ENCODE measurements around the gene SNX9.
"Not testable (repeated sequence)": the region's sequence is repeated elsewhere in the genome, so short reads cannot be mapped to it uniquely, and the experiment has no call there.

The SNX9 gene

DNA sequence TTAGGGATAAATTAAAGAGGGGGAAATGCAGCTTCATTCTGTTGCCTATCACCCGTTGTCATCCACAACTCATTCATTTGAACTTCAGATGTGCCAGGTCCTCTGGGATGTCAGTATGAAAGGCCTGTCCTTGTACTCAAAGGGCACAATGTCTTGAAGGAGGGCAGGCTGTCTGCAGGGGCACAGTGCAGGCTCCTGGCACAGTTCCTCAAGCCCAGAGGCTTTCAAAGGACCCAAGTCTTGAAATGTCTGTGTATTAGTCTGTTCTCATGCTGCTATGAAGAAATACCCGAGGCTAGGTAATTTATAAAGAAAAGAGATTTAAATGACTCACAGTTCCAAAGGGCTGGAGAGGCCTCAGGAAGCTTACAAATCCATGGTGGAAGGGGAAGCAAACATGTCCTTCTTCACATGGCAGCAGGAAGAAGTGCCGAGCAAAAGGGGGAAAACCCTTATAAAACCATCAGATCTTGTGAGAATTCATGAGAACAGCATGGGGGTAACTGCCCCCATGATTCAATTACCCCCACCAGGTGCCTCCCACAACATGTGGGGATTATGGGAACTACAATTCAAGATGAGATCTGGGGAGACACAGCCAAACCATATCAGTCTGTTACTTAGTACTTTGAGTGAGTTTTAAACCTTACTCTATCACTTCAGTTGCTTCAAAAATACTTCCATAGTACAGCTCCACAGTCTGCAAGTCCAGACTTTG is 9.4 kb downstream of the SNX9 start:
- no peak for DNase-seq

DNA sequence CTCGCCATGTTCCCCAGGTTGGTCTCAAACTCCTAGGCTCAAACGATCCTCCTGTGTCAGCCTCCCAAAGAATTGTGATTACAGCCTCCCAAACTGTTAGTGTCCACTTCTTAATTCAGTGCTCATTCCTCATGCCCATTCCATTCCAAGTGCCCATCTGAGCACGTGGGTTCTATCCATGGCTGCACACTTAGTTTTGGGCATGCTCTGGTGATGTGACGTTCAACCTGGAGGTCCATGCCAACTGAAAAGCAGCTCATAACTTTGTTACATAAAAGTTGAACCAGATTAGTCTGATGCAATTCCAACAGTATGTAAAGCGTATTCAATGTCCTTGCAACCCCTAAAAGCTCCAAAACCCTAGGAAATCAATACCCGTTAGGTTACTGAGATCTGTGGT is 11.5 kb downstream of the SNX9 start:
- no peak for DNase-seq

DNA sequence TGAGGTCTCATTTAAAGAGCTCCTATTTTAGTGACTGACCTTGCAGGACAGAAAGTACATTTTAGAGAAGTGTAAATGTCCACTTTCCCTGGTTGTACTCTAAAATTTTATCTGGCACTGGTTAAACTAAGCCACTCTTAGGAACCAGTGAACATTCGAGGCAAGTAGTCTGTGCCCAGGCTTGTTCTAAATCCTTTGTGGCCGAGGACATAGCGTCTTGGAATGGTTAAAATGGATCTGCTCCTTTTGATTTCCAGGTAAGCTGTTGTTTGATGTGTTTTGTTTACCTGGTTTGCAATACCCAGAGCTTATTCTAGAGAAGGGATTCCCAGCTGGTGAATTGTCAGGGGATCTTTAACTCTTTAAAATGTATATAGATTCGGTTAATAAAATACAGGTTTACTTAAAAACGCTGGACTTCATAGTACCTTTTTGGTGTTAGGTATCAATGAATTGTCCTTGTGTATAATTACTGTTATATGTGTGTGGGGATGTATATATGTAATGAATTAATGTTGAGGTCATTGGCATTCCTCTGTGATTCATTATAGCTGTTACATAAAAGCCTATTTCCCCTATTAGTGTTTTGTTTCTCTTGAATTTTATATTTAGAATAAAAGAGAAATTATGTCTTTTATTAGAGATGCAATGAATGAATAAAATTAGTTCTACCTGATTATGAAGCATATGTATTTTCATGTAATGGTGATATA is 15.8 kb downstream of the SNX9 start:
- DNase-seq, result no peak

DNA sequence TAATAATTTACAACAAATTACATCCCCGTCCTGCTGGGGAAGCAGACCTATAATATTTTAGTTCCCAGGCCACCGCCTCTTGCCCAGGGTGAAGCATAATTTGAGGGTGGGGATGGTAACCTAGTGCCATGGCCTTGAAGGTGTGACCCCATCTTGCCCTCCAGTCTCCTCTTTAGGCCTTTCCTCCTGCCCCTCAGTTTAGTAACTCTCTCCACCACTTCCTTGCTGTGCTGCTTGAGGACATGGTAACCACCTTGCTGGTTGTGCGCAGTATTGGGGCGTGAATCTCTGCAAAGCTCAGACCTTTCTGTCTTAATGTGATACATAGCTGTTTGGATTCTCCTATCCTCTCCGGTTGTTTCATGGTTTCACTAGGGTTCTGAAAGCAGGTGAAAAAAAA is 16.6 kb downstream of the SNX9 start:
- DNase-seq, result no peak

DNA sequence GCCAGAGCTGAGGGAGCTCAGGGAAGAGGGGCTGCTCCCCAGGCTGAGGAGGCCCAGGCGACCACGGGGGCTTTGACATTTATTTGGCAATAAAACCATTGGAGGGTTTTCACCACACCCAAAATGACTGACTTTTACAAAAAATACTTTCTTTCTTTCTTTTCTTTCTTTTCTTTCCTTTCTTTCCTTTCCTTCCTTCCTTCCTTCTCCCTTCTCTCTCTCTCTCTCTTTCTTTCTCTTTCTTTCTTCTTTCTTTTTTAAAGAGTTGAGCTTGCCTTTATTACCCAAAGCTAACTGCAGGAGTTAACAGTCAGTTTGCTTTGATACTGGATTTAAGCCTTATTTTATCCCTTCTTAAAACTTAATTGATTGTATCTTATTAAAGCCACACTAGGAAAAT is 17.2 kb downstream of the SNX9 start:
- no peak for DNase-seq

DNA sequence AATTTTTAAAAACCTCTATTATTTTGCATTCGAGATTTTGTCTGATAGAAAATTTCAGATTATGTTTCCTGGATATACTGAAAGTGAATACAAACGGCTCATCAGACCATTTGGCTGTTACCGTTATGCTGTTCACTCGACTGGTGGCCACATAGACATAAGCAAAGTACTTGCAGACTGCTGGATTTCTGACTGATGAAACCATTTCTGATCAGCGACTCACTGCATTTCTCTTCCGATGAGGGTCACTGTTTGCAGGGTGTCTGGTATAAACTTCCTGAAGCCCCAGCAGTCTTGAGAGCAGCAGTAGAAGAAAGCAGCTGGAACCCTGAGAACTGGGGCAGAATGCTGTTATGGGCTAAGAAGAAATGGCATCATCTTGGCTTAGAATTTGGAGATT is 17.7 kb downstream of the SNX9 start:
- DNase-seq, result no peak

DNA sequence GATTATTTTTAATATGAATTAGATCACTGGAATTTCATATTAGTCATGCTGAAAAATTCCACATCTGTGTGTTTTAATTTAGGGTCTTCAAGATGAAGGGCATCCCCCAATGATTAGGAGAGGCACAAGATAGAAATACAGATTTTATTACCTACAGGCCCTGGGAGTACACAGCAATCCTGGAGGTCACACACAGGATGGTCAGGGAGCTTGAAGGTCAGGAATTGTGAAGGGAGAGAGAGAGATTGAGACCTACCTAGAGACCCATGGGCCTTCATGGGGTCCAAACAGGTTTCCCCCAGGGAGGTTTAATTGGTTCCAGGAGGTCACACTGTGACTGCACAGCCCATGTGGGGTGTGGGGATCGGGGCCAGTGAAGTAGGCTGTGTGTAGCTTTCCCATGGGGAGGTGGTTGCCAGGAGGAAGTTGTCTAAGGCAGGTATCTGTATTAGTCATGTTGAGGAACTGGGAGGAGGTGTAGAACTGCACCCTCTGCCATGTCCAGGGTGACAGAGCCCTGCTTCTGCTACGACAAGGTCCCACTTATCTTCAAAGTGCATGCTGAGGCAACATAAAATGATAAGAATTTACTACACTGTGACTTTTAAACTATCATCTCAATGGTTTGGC is 18.3 kb downstream of the SNX9 start:
- no peak for DNase-seq

DNA sequence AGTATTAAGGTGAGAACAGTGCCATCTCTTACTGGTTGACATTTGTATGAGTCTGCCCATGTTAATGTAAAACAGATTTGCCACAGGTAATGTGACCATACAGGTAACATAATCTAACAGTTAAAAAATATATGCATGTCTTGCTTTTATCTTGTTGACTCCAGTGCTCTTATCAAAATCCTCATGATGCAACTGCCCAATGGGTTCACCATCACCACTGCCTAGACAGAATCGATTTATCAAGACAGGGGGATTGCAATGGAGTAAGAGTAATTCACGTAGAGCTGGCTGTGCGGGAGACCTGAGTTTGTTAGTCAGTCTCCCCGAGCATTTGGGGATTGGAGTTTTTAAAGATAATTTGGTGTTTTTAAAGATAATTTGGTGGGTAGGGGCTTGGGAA is 19.2 kb downstream of the SNX9 start:
- DNase-seq, result no peak

DNA sequence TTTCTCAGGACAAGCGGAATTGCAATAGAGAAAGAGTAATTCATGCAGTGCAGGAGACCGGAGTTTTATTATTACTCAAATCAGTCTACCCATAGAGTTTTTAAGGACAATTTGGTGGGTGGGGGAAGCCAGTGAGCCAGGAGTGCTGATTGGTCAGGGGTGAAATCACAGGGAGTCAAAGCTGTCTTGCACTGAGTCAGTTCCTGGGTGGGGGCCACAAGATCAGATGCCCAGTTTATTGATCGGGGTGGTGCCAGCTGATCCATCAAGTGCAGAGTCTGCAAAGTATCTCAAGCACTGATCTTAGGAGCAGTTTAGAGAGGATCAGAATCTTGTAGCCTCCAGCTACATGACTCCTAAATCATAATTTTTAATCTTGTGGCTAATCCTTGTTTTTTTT is 21.1 kb downstream of the SNX9 start:
- DNase-seq, result not testable (repeated sequence)

DNA sequence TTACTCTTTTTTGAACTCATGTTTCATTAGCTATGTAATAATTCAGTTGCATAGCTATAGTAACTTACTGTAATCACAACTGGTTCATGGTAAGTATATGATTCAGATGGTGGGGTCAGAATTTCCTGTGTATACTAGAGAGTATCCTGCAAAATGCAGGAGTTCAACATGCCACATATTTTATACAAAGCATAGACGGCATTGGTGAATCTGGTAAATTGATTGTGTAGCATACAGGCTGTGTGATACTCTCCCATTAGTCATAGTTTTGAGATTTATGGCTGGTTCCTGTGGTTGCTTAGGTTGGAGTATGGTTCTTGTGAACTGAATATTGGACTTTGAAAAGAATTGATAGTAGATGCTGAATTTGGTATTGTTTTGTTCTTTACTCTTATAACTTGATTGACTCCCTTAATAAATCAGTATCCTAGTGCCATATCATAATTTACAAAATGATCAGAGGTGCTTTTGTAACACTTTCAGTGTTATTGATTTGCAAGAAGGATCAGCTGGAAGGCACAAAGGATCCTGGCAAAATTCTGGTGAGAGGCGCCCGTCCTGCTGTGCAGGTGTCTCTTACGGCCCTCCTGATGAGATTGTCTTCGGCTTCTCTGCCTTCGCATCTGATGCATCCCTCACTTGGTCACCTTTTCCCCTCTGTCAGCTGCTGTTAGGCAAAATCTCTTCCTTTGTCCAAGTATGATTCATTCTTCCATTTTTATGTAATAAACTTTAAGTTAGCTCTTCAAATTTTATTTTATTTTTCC is 22.6 kb downstream of the SNX9 start:
- no peak for DNase-seq

DNA sequence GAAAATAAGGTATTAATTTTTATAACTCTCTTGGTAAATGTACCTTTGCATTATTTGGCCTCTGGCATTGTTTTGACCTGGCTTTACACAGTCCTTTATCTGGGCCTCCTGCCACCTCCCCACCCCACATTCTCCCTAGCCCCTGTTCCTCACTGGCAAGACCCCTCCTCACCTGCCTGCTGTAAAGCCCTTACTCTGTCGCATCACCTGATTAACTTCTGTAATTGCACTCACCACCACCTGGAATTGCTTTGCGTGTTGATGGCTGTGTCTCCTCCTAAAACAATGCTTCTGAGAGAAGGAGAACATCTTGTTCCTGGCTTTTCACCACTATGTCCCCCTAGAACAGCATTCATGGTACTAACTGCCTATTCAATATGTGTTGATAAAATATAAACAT is 24.8 kb downstream of the SNX9 start:
- no peak for DNase-seq

DNA sequence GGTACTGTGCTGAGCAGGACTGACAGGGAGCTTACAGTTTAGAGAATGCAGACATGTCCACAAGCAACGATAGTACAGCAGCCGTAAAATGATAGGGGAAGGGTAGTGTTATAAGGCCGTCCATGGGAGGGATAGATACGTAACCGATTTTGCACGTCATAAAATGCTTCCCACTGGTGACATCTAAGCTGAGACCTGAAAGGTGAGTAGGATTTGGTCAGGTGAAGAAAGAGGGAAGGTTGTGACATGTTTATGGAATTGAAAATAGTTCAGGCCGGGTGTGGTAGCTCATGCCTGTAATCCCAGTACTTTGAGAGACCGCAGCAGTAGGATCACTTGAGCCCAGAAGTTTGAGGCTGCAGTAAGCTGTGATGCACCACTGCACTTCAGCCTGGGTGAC is 25.6 kb downstream of the SNX9 start:
- DNase-seq, result no peak

DNA sequence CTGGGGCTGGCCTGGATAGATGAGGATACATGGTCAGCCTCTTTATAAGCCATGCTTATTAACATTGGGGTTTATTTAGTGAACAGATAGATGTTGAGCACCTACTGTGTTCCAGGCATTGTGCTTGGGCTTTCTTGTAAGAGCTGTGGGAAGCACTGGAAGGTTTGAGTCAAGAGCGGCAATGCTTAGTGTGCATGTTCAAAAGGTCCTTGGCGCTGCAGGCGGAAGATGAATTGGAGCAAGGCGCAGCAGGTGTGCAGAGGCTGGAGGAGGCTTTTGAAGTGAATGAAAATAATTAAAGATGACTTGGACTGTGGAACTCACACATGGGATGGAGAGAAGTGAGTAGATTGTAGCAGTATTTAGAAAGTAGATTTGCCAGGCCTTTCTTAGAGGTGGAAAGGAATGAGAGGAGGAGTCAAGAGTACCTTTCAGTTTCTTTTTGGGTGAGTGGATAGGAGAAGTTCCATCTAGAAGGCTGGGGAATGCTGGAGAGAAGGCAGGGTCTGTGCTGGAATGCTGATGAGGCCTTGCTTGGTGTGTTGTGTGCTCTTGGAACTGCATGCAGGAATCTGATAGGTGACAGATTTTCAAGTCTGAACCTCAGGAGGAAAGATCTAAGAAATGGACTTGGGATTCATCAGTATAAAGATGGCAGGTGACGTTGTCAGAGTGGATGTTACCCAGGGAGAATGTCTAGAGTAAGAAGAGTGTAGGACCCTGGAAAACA is 26.4 kb downstream of the SNX9 start:
- DNase-seq, result no peak

DNA sequence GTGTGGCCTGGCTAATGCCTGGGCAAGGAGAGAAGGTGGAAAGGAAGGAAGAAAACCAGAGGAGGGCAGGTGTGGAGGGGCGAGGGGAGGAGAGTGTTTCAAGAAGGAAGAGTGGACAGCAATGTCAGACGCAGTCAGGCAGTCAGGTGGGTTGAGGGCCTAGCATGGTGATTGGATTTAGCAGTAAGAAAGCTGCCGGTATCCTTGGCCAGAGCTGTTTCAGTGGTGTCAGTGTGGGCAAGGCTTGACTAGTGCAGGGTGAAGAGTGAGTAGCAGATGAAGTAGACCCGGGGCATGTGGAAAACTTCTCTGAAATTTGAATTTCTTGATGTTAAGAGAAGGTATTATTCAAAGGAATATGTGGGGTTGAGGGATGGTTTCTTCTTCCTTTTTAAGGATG is 27.0 kb downstream of the SNX9 start:
- DNase-seq, result no peak

DNA sequence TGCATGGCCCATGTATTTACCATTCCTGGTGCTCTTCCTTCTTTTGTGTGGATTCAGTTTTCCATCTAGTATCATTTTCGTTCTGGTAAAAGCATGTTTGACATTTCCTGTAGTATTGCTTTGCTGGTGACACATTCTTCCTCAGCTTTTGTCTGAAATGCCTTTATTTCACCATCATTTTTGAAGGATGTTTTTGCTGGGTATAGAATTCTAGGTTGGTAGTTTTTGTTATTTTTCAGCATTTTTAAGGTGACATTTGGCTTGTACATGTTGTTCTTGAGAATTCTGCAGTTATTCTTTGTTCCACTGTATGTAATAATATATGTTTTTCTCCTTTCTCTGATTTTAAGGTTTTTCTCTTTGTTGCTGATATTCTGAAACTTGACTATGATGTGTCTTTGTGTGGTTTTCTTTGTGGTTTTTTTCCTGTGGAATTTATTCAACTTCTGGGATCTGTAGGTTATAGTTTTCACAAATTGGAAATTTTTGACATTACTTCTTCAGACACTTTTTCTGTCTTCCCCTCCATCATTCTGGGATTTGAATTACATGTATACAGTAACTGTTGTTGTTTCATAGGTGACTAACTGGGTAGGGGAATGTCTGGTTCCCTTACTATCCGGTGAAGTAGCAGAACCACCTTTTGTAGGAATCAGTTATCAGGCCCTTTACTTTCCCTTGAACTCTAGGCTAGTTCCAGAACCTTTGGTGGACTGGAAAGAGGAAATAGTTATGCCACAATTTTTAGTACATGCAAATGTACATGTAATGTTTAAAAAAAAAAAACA is 30.2 kb downstream of the SNX9 start:
- no peak for DNase-seq

DNA sequence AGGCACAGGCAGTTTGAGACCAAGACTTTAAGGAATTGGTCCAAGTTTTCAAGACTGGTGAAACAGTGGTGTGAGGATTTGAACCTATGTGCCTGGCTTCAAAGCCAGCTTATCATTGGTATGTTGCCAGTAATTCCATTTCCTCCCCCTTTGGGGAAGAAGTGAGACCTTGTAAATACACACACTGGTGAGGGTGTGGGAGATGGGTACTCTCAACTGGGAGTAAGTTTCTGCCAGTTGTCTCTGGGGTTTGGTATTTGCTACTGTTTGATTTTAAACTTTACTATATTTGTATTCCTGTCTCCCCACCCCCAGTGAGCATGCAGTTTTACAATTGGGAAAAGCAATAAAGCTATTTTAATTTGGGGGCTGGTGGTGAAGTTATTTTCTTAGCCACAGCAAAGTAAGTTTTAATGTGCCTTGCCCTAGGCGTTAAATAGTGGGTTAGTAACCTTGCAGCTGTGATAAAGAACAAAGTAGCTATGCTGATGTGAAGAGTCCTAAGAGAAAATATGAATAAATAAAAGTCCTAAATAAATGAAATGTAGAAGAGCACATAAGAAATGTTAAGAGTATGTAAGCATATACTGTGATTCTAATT is 31.0 kb downstream of the SNX9 start:
- DNase-seq, result no peak

DNA sequence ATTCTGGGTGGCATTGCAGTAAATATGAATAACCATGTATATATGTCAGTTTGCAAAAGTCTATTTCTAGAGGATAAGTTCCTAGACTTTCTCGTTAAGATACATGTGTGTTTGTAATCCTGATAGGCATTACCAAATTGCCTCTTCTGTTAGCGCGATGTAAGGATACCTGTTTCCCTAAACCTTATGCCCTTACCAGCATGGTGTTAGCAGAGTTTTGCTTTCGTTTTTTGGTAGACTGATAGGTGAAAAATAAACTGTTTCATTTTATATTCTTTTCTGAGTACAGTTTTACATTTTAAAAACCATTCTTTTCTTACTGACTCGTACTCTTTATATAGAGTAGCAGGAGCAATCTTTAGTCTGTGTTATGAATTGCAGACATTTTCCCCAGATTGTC is 32.3 kb downstream of the SNX9 start:
- no peak for DNase-seq

DNA sequence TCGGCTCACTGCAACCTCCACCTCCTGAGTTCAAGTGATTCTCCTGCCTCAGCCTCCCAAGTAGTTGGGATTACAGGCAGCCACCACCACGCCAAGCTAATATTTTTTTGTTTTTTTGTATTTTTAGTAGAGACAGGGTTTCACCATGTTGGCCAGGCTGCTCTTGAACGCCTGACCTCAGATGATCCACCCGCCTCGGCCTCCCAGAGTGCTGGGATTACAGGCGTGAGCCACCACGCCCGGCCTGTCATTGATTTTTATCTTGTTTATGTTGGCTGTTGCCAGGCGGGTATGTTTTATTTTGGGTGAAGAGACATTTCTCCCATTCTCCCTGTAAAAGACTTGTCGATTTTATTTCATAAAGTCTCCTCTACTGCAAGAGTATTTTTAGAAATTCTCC is 32.8 kb downstream of the SNX9 start:
- DNase-seq, result not testable (repeated sequence)

DNA sequence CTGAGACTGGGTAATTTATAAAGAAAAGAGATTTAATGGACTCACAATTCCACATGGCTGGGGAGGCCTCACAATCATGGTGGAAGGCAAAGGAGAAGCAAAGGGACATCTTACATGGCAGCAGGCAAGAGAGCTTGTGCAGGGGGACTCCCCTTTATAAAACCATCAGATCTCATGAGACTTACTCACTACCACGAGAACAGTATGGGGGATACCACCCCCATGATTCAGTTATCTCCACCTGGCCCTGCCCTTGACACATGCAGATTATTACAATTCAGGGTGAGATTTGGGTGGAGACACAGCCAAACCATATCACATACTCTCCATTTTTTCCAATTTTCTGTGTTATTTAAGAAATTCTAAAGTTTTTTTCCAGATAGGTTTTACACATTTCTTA is 35.6 kb downstream of the SNX9 start:
- DNase-seq, result not testable (repeated sequence)

DNA sequence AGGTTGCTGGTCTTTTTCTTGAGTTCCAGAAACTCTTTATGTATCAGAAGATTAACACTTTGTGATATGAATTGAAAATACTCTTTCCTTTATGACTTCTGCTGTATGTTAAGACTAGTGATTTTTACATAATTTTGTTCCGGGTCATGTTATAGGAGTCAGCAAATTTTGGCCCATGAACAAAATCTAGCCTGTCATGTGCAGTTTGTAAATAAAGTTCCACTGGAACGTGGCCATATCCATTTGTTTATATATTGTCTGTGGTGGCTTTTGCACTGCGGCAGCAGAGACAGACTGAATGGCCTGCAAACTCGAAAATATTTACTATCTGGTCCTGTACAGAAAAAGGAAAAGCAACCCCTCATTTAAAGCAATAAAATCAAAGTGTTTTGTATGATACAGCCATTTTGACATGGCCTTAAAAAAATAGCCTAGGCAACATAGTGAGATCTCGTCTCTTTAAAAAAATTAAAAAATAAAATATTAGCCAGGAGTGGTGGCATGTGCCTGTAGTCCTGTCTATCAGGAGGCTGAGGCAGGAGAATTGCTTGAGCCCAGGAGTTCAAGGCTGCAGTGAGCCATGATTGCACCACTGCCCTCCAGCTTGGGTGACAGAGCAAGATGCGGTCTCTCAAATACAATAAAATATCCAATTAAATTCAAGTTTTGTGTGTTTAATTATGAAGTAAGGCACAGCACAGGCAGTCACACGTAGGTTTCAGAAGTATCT is 36.9 kb downstream of the SNX9 start:
- DNase-seq, result no peak

DNA sequence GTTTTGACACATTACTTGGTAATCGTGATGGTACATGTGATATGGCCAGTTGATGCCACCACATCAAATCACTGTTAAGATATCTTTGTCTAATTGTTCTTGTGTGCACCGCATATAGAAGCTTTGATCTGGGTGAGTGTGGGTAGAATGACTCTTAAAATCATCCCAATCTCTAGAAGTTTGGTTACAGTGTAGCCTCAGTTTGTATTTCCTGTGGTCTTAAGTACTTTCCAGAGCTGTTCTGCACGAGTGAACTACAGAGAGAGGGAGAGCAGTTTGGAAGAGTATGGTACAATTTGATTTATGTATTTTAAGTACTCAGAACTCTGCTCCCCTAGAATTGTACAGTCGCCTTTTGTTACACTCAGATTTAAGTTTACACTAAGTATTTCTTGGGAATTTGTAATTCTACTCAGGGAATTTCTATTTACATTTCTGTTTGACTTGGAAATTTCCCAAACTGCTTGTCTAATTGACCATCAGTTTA is 37.5 kb downstream of the SNX9 start:
- no peak for DNase-seq
